Gastrocnemius medialis (tissue), 4 donors: ENCODE measurements around the gene EIF3F.

ENCODE experiments used
- POLR2A ChIP-seq, 2 donors: fragments of 450-650 bp; IDR thresholded peaks; one replicate each; pipeline ENCODE4 v1.6.1; 2017; ENCODE audit warnings: antibody characterized with exemption in 2 of 2, mild to moderate bottlenecking in 2 of 2, moderate library complexity in 2 of 2
- TF ChIP-seq, protein P1 (sequence below), 5 experiments: fragments of 450-650 bp in 3 of 5; fragments of 200-600 bp in 2 of 5; sonication (generic) in 2 of 5; IDR thresholded peaks in 4 of 5; conservative IDR thresholded peaks in 1 of 5; 1 replicate in 4 of 5; 2 replicates in 1 of 5; pipeline ENCODE4 v1.5.1; 2016 to 2019; ENCODE audit warnings: antibody characterized with exemption in 5 of 5, mild to moderate bottlenecking in 3 of 5, moderate library complexity in 3 of 5

DNA sequence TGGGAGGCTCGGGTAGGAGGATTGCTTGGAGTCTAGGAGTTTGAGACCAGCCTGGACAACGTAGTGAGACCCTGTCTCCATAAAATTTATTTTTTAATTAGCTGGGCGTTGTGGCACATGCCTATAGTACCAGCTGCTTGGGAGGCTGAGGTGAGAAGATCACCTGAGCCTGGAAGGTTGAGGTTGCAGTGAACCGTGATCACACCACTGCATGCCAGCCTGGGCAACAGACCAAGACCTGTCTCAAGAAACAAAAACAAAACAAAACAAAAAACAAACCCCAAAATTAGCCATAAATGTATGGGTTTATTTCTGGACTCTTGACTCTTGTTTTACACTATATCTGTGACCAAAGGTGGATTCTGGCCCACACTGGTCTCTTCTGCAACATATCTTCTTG, 41.6 kb downstream of the EIF3F start:
- TF ChIP-seq, protein P1, sequence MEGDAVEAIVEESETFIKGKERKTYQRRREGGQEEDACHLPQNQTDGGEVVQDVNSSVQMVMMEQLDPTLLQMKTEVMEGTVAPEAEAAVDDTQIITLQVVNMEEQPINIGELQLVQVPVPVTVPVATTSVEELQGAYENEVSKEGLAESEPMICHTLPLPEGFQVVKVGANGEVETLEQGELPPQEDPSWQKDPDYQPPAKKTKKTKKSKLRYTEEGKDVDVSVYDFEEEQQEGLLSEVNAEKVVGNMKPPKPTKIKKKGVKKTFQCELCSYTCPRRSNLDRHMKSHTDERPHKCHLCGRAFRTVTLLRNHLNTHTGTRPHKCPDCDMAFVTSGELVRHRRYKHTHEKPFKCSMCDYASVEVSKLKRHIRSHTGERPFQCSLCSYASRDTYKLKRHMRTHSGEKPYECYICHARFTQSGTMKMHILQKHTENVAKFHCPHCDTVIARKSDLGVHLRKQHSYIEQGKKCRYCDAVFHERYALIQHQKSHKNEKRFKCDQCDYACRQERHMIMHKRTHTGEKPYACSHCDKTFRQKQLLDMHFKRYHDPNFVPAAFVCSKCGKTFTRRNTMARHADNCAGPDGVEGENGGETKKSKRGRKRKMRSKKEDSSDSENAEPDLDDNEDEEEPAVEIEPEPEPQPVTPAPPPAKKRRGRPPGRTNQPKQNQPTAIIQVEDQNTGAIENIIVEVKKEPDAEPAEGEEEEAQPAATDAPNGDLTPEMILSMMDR (IDR thresholded peaks at IDR 0.05 in 4 of 5, conservative IDR thresholded peaks at IDR 0.05 in 1 of 5), result no peak
- TF ChIP-seq POLR2A (IDR thresholded peaks at IDR 0.05), result no peak
